Hepatocyte (in vitro differentiated cells): ENCODE results near the gene CCT8L2. TPM values are rescaled to one million over a fixed set of nuclear protein-coding genes. Genes with fewer than 3 reads are reported as not detected.
"Not testable (repeated sequence)": the region's sequence is repeated elsewhere in the genome, so short reads cannot be mapped to it uniquely, and the experiment has no call there.

Experiments
- DNase-seq: peaks from one replicate; pipeline ENCODE4 v3.0.0-alpha.2; 2016; ENCODE audit warnings: low spot score
- H2AFZ ChIP-seq: fragments of 200-600 bp; sonication (generic); 2 replicates; pipeline ENCODE4 v1.6.0; 2016; ENCODE audit warnings: antibody characterized with exemption, mild to moderate bottlenecking
- H3K27ac ChIP-seq: fragments of 200-600 bp; sonication (generic); 2 replicates; pipeline ENCODE4 v1.5.1; 2016; ENCODE audit warnings: mild to moderate bottlenecking
- H3K27me3 ChIP-seq: fragments of 200-600 bp; sonication (generic); 2 replicates; pipeline ENCODE4 v1.6.1; 2016
- H3K36me3 ChIP-seq: fragments of 200-600 bp; sonication (generic); replicated peaks from 2 replicates; pipeline ENCODE4 v1.5.1; 2016; ENCODE audit warnings: low read depth; ENCODE audit not compliant: insufficient read depth
- H3K4me1 ChIP-seq: fragments of 200-600 bp; sonication (generic); 2 replicates; pipeline ENCODE4 v1.5.1; 2016; ENCODE audit warnings: mild to moderate bottlenecking, moderate library complexity; ENCODE audit not compliant: insufficient read depth
- H3K4me2 ChIP-seq: fragments of 200-600 bp; sonication (generic); 2 replicates; pipeline ENCODE4 v1.6.0; 2016
- H3K4me3 ChIP-seq: fragments of 200-600 bp; sonication (generic); 2 replicates; pipeline ENCODE4 v1.5.1; 2016; ENCODE audit warnings: mild to moderate bottlenecking
- H3K79me2 ChIP-seq: fragments of 200-600 bp; sonication (generic); 2 replicates; pipeline ENCODE4 v1.6.0; 2017; ENCODE audit warnings: mild to moderate bottlenecking
- H3K9me2 ChIP-seq: fragments of 200-600 bp; sonication (generic); replicated peaks from 2 replicates; pipeline ENCODE4 v1.6.0; 2017; ENCODE audit warnings: mild to moderate bottlenecking; ENCODE audit not compliant: insufficient read depth
- H3K9me3 ChIP-seq: fragments of 200-600 bp; sonication (generic); 2 replicates; pipeline ENCODE4 v1.5.1; 2016; ENCODE audit warnings: low read depth, mild to moderate bottlenecking
- H4K20me1 ChIP-seq: fragments of 200-600 bp; sonication (generic); 2 replicates; pipeline ENCODE4 v1.6.0; 2016; ENCODE audit warnings: mild to moderate bottlenecking; ENCODE audit not compliant: insufficient read depth, poor library complexity, severe bottlenecking
- EZH2 ChIP-seq: fragments of 200-600 bp; sonication (generic); IDR thresholded peaks from 2 replicates; pipeline ENCODE4 v1.6.1; 2016; ENCODE audit warnings: antibody characterized with exemption, mild to moderate bottlenecking, borderline replicate concordance
- EZH2phosphoT487 ChIP-seq: fragments of 200-600 bp; sonication (generic); IDR thresholded peaks from one replicate; pipeline ENCODE4 v1.6.1; 2018; ENCODE audit warnings: antibody characterized with exemption, mild to moderate bottlenecking, low read depth, moderate library complexity; ENCODE audit not compliant: unreplicated experiment, severe bottlenecking
- WGBS: methylation state at CpG from one replicate; pipeline ENCODE4 v1.1.6; 2016; ENCODE audit warnings: low lambda C conversion rate; ENCODE audit errors: missing lambda C conversion rate; 5-methylcytosine and 5-hydroxymethylcytosine counted together
- polyA plus RNA-seq: library from polyadenylated mRNA; unstranded; fragments of >200 nt; fragmentation: Nextera tagmentation; extraction: Ambion mirVana; gene quantifications from 2 replicates; pipeline ENCODE4 v1.2.1, GENCODE V29; 2016
- total RNA-seq: library from RNA; depleted of rRNA; stranded (reverse); fragments of >200 nt; gene quantifications from 2 replicates; pipeline ENCODE4 v1.2.3, GENCODE V29; 2014
- TF ChIP-seq, protein P1 (sequence below): fragments of 200-600 bp; sonication (generic); IDR thresholded peaks from 2 replicates; pipeline ENCODE4 v1.5.1; 2016; ENCODE audit warnings: antibody characterized with exemption, mild to moderate bottlenecking; ENCODE audit not compliant: poor library complexity

The CCT8L2 gene
- total and polyA plus RNA-seq, 2 experiments from 2014 or later = not detected

DNA sequence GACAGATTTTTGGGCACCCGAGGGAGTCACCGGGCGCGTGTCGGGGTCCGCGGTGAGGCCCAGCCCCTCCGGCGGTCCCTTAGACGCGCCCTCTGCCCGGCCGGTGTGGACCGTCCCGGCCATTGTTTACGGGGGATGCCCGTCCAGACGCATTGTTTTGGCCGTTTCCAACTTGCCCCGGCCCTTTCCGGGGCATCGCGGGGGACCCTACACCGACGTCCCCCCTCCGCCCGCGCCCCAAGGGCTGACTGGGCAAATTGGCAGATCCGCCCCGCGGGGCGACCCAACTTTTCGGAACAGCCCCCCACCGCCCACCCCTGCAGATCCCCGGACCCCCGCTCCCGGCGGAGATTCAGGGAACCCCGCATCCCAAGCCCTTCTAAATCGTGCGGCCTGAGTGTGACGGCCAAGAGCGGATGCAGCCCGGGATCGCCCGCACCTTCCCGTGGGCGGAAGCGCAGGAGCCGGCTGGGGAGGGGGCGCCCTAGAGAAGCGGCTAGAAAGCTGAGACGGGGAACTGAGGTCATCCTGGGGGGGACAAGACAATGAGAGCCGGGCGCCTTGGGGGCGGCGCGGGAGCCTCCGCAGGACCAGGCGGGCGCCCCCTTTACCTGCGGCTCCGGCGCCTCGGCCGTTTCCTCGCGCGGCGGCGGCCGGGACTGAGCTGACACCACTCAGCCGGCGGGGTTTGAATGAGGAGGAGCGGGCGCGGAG lies 17.1 kb upstream of the CCT8L2 start:
- Histone ChIP-seq H3K36me3 (no peaks in the 10 kb centered on the region), H3K4me3 (no peak overlapping the region), H2AFZ (no peak overlapping the region), H4K20me1 (no peaks in the 10 kb centered on the region), H3K4me2 (no peak overlapping the region), H3K9me2 (no peaks in the 10 kb centered on the region), H3K27me3 (no peaks in the 10 kb centered on the region), H3K4me1 (no peaks in the 10 kb centered on the region), H3K79me2 (no peaks in the 10 kb centered on the region), H3K9me3 (no peaks in the 10 kb centered on the region), H3K27ac (no peak overlapping the region)
- DNase-seq = no peak
- TF ChIP-seq EZH2phosphoT487 (no peak), EZH2 (no peak)
- TF ChIP-seq, protein P1, sequence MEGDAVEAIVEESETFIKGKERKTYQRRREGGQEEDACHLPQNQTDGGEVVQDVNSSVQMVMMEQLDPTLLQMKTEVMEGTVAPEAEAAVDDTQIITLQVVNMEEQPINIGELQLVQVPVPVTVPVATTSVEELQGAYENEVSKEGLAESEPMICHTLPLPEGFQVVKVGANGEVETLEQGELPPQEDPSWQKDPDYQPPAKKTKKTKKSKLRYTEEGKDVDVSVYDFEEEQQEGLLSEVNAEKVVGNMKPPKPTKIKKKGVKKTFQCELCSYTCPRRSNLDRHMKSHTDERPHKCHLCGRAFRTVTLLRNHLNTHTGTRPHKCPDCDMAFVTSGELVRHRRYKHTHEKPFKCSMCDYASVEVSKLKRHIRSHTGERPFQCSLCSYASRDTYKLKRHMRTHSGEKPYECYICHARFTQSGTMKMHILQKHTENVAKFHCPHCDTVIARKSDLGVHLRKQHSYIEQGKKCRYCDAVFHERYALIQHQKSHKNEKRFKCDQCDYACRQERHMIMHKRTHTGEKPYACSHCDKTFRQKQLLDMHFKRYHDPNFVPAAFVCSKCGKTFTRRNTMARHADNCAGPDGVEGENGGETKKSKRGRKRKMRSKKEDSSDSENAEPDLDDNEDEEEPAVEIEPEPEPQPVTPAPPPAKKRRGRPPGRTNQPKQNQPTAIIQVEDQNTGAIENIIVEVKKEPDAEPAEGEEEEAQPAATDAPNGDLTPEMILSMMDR = no peak
- WGBS = 95% methylated on average over 29 of the region's 77 CpGs

DNA sequence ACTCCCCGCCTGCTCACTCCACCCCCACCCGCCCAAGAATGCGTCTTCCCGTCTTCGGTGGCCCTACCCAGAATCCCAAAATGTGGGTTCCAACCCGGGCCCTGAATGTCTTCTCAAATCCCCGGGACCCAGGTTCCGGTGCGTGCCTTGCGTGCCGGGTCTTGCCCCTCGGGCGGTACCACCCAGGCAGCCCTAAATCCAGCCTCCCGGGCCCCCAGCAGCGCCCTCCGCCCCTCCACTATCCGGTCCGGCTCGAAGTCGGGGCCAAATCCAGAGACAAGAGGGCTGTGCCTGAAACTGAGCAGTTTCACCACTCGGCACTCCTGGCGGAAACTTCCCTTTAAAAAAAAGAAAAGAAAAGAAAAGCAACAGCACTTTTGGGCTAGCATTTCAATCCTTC lies 16.3 kb upstream of the CCT8L2 start:
- 89% methylated on average over 19 of the region's 22 CpGs for WGBS
- Histone ChIP-seq H4K20me1 (no peaks in the 10 kb centered on the region), H3K79me2 (no peaks in the 10 kb centered on the region), H3K36me3 (no peaks in the 10 kb centered on the region), H3K4me1 (no peaks in the 10 kb centered on the region), H3K27me3 (no peaks in the 10 kb centered on the region), H2AFZ (no peak overlapping the region), H3K9me2 (no peaks in the 10 kb centered on the region), H3K4me2 (no peak overlapping the region), H3K27ac (no peak overlapping the region), H3K9me3 (no peaks in the 10 kb centered on the region), H3K4me3 (no peak overlapping the region)
- no peak for DNase-seq
- TF ChIP-seq, protein P1 = no peak
- no peak for TF ChIP-seq EZH2
- no peak for TF ChIP-seq EZH2phosphoT487

DNA sequence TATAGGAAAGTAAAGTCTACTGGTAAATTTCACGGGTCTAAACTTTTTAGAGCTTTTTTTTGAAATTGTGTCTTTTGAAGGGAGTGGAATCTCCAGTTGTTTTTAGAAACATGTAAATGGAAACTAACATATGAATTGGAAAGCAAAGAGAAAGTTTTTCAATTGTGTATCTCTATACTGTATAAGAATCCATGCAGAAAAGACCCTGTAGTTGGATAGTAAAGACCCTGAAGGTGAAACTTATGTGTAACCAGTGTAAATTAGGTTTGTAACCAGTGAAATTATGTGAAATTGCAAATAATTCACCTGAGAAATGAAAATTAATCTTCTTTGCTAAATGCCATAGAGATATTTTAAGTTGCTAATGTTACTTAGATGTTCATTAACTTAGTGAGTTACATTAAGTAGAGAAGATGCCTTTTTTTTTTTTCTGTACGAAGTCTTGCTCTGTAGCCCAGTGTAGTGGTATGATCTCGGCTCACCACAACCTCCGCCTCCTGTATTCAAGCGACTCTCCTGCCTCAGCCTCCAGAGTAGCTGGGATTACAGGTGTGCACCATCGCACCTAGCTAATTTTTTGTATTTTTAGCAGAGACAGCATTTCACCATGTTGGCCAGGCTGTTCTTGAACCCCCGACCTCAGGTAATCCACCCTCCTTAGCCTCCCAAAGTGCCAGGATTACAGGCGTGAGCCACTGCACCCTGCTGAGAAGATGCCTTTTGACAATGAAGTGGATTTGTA lies 11.8 kb upstream of the CCT8L2 start:
- not testable (repeated sequence) for H3K9me3 ChIP-seq, H3K9me2 ChIP-seq, H2AFZ ChIP-seq, H3K36me3 ChIP-seq, H3K79me2 ChIP-seq, H3K4me1 ChIP-seq, H3K4me3 ChIP-seq, H3K27ac ChIP-seq, DNase-seq, H3K4me2 ChIP-seq, H3K27me3 ChIP-seq, H4K20me1 ChIP-seq
- WGBS = 74% methylated on average over 8 of the region's 8 CpGs

DNA sequence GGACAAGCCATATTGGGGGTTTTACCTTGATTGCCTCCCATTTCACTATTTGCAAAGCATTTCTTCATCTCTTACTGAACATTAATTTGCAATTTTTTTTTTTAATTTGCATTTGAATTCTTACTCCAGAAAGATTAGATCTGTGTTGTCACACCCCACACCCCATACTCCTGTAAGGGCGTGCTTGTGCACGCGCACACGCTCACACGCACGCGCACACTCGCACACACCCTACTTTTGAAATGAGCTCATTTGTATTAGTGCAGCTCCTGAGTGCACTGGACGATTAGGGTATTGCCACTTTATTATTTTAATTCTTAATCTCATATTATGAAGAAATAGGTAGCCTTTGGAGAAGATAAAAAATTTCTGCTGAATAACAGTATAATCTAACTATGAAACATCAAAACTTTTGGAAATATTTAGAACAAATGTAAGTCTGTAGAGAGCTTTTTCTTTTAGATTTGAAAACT lies 11.2 kb upstream of the CCT8L2 start:
- not testable (repeated sequence) for H3K9me3 ChIP-seq, H3K79me2 ChIP-seq, H2AFZ ChIP-seq, H4K20me1 ChIP-seq, DNase-seq, H3K4me2 ChIP-seq, H3K27ac ChIP-seq, H3K9me2 ChIP-seq, H3K27me3 ChIP-seq, H3K36me3 ChIP-seq, H3K4me1 ChIP-seq, H3K4me3 ChIP-seq
- 43% methylated on average over 1 of the region's 9 CpGs for WGBS
